H9 (cell line): Measurements from ENCODE around the gene RNF213. TPM values are rescaled to one million over a fixed set of nuclear protein-coding genes. Genes with fewer than 3 reads are reported as not detected.

ENCODE experiments used
- DNase-seq: peaks from one replicate; pipeline ENCODE4 v3.0.0-alpha.2; 2017
- H2AFZ ChIP-seq: one replicate; pipeline ENCODE4 v1.6.1; 2013; ENCODE audit warnings: mild to moderate bottlenecking, low read length, control low read depth, moderate library complexity
- H2AK5ac ChIP-seq: 2 replicates; pipeline ENCODE4 v1.6.1; 2013; ENCODE audit warnings: low read length, control low read depth, mixed read lengths; ENCODE audit not compliant: insufficient read length
- H2BK120ac ChIP-seq: one replicate; pipeline ENCODE4 v1.6.1; 2013; ENCODE audit warnings: low read depth, mild to moderate bottlenecking, low read length, control low read depth, inconsistent platforms; ENCODE audit not compliant: poor library complexity, severe bottlenecking
- H2BK12ac ChIP-seq: 2 replicates; pipeline ENCODE4 v1.6.1; 2013; ENCODE audit warnings: low read length, control low read depth, mixed read lengths, low read depth; ENCODE audit not compliant: insufficient read length
- H2BK15ac ChIP-seq: 2 replicates; pipeline ENCODE4 v1.6.1; 2013; ENCODE audit warnings: low read depth, low read length, control low read depth
- H2BK20ac ChIP-seq: one replicate; pipeline ENCODE4 v1.6.1; 2013; ENCODE audit warnings: low read depth, mild to moderate bottlenecking, low read length, control low read depth, inconsistent platforms; ENCODE audit not compliant: poor library complexity, severe bottlenecking
- H2BK5ac ChIP-seq: 2 replicates; pipeline ENCODE4 v1.6.1; 2013; ENCODE audit warnings: low read length, control low read depth, mixed read lengths; ENCODE audit not compliant: insufficient read length
- H3K14ac ChIP-seq: 2 replicates; pipeline ENCODE4 v1.6.1; 2013; ENCODE audit warnings: low read length, control low read depth; ENCODE audit not compliant: insufficient read depth
- H3K18ac ChIP-seq: 2 replicates; pipeline ENCODE4 v1.6.1; 2013; ENCODE audit warnings: low read depth, mild to moderate bottlenecking, mixed read lengths, low read length, control low read depth; ENCODE audit not compliant: insufficient read length
- H3K23ac ChIP-seq: 2 replicates; pipeline ENCODE4 v1.6.1; 2013; ENCODE audit warnings: low read length, control low read depth, mixed read lengths, low read depth; ENCODE audit not compliant: insufficient read length
- H3K23me2 ChIP-seq: 2 replicates; pipeline ENCODE4 v1.6.1; 2013; ENCODE audit warnings: low read depth, mild to moderate bottlenecking, mixed read lengths, low read length, control low read depth; ENCODE audit not compliant: insufficient read length, poor library complexity, severe bottlenecking
- H3K27ac ChIP-seq: 2 replicates; pipeline ENCODE4 v1.5.1; 2013; ENCODE audit warnings: low read length, control low read depth, mixed read lengths, low read depth; ENCODE audit not compliant: insufficient read length
- H3K27me3 ChIP-seq: 2 replicates; pipeline ENCODE4 v1.6.1; 2013; ENCODE audit warnings: low read length, control low read depth, inconsistent platforms; ENCODE audit not compliant: insufficient read depth
- H3K4ac ChIP-seq: 2 replicates; pipeline ENCODE4 v1.6.1; 2013; ENCODE audit warnings: low read depth, mild to moderate bottlenecking, control low read depth, inconsistent platforms, low read length, moderate library complexity
- H3K4me1 ChIP-seq: 2 replicates; pipeline ENCODE4 v1.6.1; 2013; ENCODE audit warnings: low read length, control low read depth, inconsistent platforms; ENCODE audit not compliant: insufficient read depth
- H3K4me2 ChIP-seq: 2 replicates; pipeline ENCODE4 v1.6.1; 2013; ENCODE audit warnings: low read length, control low read depth, mixed read lengths; ENCODE audit not compliant: insufficient read length, insufficient read depth
- H3K56ac ChIP-seq: 2 replicates; pipeline ENCODE4 v1.6.1; 2013; ENCODE audit warnings: low read depth, mild to moderate bottlenecking, mixed read lengths, low read length, control low read depth; ENCODE audit not compliant: insufficient read length
- H3K79me1 ChIP-seq: 2 replicates; pipeline ENCODE4 v1.6.1; 2013; ENCODE audit warnings: low read depth, mild to moderate bottlenecking, moderate library complexity, low read length, control low read depth, inconsistent platforms; ENCODE audit not compliant: insufficient read depth, poor library complexity, severe bottlenecking
- H3K79me2 ChIP-seq: 2 replicates; pipeline ENCODE4 v1.6.1; 2013; ENCODE audit warnings: low read length, control low read depth, inconsistent platforms; ENCODE audit not compliant: insufficient read depth
- H3K9ac ChIP-seq: 2 replicates; pipeline ENCODE4 v1.6.1; 2013; ENCODE audit warnings: low read length, control low read depth, mixed read lengths; ENCODE audit not compliant: insufficient read length; ENCODE audit errors: extremely low read depth
- H3K9me3 ChIP-seq: one replicate; pipeline ENCODE4 v1.6.1; 2013; ENCODE audit warnings: low read depth, low read length, inconsistent platforms; ENCODE audit not compliant: control insufficient read depth
- H3T11ph ChIP-seq: one replicate; pipeline ENCODE4 v1.6.1; 2013; ENCODE audit warnings: mild to moderate bottlenecking, low read length, control low read depth, inconsistent platforms
- H4K20me1 ChIP-seq: one replicate; pipeline ENCODE4 v1.6.1; 2013; ENCODE audit not compliant: control insufficient read depth, insufficient read length, insufficient read depth
- H4K5ac ChIP-seq: 2 replicates; pipeline ENCODE4 v1.6.1; 2013; ENCODE audit warnings: low read depth, mild to moderate bottlenecking, mixed read lengths, low read length, control low read depth; ENCODE audit not compliant: insufficient read length
- H4K8ac ChIP-seq: replicated peaks from 2 replicates; pipeline ENCODE4 v1.6.1; 2013; ENCODE audit warnings: low read length, control low read depth, mixed read lengths, low read depth; ENCODE audit not compliant: insufficient read length
- H4K91ac ChIP-seq: 2 replicates; pipeline ENCODE4 v1.6.1; 2013; ENCODE audit warnings: low read depth, mild to moderate bottlenecking, moderate library complexity, mixed read lengths, low read length, control low read depth; ENCODE audit not compliant: insufficient read length
- H3K27ac Mint-ChIP-seq, 3 experiments: 2 replicates in 2 of 3; 3 replicates in 1 of 3; pipeline ENCODE4 v1.8.0; 2020 to 2021; ENCODE audit warnings: mixed read lengths in 3 of 3, mild to moderate bottlenecking in 1 of 3, moderate library complexity in 1 of 3
- H3K27me3 Mint-ChIP-seq: 2 replicates; pipeline ENCODE4 v1.8.0; 2021; ENCODE audit warnings: low read depth, mild to moderate bottlenecking, moderate library complexity, mixed read lengths
- H3K36me3 Mint-ChIP-seq, 3 experiments: 2 replicates in 2 of 3; 3 replicates in 1 of 3; pipeline ENCODE4 v1.8.0; 2020 to 2021; ENCODE audit warnings: low read depth in 3 of 3, mixed read lengths in 3 of 3; ENCODE audit not compliant: insufficient read depth in 1 of 3
- H3K4me1 Mint-ChIP-seq, 2 experiments: 2 replicates each; pipeline ENCODE4 v1.8.0; 2020; ENCODE audit warnings: mixed read lengths in 2 of 2
- H3K4me3 Mint-ChIP-seq, 2 experiments: 2 replicates in 1 of 2; 3 replicates in 1 of 2; pipeline ENCODE4 v1.8.0; 2020 to 2021; ENCODE audit warnings: mild to moderate bottlenecking in 2 of 2, mixed read lengths in 2 of 2, moderate library complexity in 1 of 2
- H3K9me3 Mint-ChIP-seq, 2 experiments: 2 replicates in 1 of 2; 3 replicates in 1 of 2; pipeline ENCODE4 v1.8.0; 2020; ENCODE audit warnings: mild to moderate bottlenecking in 2 of 2, mixed read lengths in 2 of 2, moderate library complexity in 1 of 2
- WGBS: extraction: QIAGEN DNeasy Blood & Tissue Kit; methylation state at CpG from one replicate; pipeline ENCODE4 v1.1.7; 2013; ENCODE audit warnings: missing lambda C conversion rate, low lambda C conversion rate, mixed read lengths; ENCODE audit not compliant: insufficient read length; ENCODE audit errors: extremely low coverage; 5-methylcytosine and 5-hydroxymethylcytosine counted together
- total RNA-seq: library from RNA; stranded (reverse); gene quantifications from 2 replicates; pipeline ENCODE4 v1.2.1, GENCODE V29; 2021
- TF ChIP-seq, protein P1 (sequence below): fragments of 200-600 bp; sonication (generic); conservative IDR thresholded peaks from 3 replicates; pipeline ENCODE4 v1.8.0; 2021; ENCODE audit warnings: antibody characterized with exemption, mild to moderate bottlenecking

Gene RNF213
- total RNA-seq, 1 experiment from 2014 or later = 34.3 TPM

- H3K4me3 Mint-ChIP-seq = no peak overlapping the region
- peak; percentile 50 for DNase-seq
Observed at GRCh38 chr17:80224683-80225082, 36.0 kb upstream of the RNF213 start.

More at GRCh38 chr17:80224683-80225082, 36.0 kb upstream of the RNF213 start:
- Histone ChIP-seq H3K4me2 (no peak overlapping the region), H3T11ph (no peak overlapping the region), H4K20me1 (no peaks in the 10 kb centered on the region), H2BK12ac (no peak overlapping the region), H3K9me3 (no peaks in the 10 kb centered on the region), H3K23ac (no peak overlapping the region), H3K56ac (no peak overlapping the region), H2AK5ac (no peak overlapping the region), H4K8ac (no peak overlapping the region), H3K79me1 (no peaks in the 10 kb centered on the region), H3K14ac (no peak overlapping the region), H2BK120ac (no peak overlapping the region), H3K79me2 (no peaks in the 10 kb centered on the region), H3K4me1 (no peaks in the 10 kb centered on the region), H3K27ac (no peak overlapping the region), H3K9ac (no peak overlapping the region), H4K5ac (no peak overlapping the region), H3K4ac (no peak overlapping the region), H2AFZ (no peak overlapping the region), H2BK15ac (no peak overlapping the region), H3K27me3 (no peaks in the 10 kb centered on the region), H2BK20ac (no peak overlapping the region), H2BK5ac (no peak overlapping the region), H3K23me2 (no peaks in the 10 kb centered on the region), H4K91ac (no peak overlapping the region), H3K18ac (no peak overlapping the region)
- TF ChIP-seq, protein P1, sequence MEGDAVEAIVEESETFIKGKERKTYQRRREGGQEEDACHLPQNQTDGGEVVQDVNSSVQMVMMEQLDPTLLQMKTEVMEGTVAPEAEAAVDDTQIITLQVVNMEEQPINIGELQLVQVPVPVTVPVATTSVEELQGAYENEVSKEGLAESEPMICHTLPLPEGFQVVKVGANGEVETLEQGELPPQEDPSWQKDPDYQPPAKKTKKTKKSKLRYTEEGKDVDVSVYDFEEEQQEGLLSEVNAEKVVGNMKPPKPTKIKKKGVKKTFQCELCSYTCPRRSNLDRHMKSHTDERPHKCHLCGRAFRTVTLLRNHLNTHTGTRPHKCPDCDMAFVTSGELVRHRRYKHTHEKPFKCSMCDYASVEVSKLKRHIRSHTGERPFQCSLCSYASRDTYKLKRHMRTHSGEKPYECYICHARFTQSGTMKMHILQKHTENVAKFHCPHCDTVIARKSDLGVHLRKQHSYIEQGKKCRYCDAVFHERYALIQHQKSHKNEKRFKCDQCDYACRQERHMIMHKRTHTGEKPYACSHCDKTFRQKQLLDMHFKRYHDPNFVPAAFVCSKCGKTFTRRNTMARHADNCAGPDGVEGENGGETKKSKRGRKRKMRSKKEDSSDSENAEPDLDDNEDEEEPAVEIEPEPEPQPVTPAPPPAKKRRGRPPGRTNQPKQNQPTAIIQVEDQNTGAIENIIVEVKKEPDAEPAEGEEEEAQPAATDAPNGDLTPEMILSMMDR = no peak
- no peak overlapping the region for H3K27ac Mint-ChIP-seq
- no CpG with 5 or more reads among the region's 6 CpGs for WGBS
- no peaks in the 10 kb centered on the region; the same call in 1 of the 2 replicates for H3K27me3 Mint-ChIP-seq
- H3K4me1 Mint-ChIP-seq = peaks cover 26 to 31% of the 10 kb centered on the region in 2 experiments
- H3K9me3 Mint-ChIP-seq = no peaks in the 10 kb centered on the region
- H3K36me3 Mint-ChIP-seq = peaks cover 5 to 25% (median 16%) of the 10 kb centered on the region in 3 experiments; a peak in 6 of 7 replicates
